Caco-2 (cell line): ENCODE measurements around the gene PPARGC1A. TPM values are rescaled to one million over a fixed set of nuclear protein-coding genes. Genes with fewer than 3 reads are reported as not detected.

ENCODE experiments used
- BruUV-seq: library from RNA; stranded (reverse); fragments of 400-500 nt; replicated peaks from 2 replicates; lab custom pipeline; 2021; lab: Mats Ljungman, UMichigan
- CTCF ChIA-PET: fragments of 300-600 bp; sonication (Branson Sonifier 250); formaldehyde crosslinking; loops from one replicate; lab custom pipeline; 2022; ENCODE audit warnings: antibody characterized with exemption; lab: Charles Lee
- POLR2A ChIA-PET: fragments of 300-600 bp; sonication (Branson Sonifier 250); formaldehyde crosslinking; loops from one replicate; lab custom pipeline; 2022; ENCODE audit warnings: antibody characterized with exemption; lab: Charles Lee
- DNase-seq, 2 experiments: peaks; one replicate each; pipeline versions ENCODE4 v3.0.0 to v3.0.0-alpha.2; 2020 to 2022
- H3K27me3 ChIP-seq: replicated peaks from 2 replicates; pipeline ENCODE4 v1.6.0; 2011; ENCODE audit warnings: low read length; ENCODE audit not compliant: control insufficient read depth, insufficient read depth
- H3K36me3 ChIP-seq: 2 replicates; pipeline ENCODE4 v1.5.1; 2011; ENCODE audit warnings: low read length; ENCODE audit not compliant: control insufficient read depth, insufficient read depth
- H3K4me1 ChIP-seq: fragments of 250-450 bp; sonication (Bioruptor Pico); 2 replicates; pipeline ENCODE4 v1.5.1; 2020; ENCODE audit warnings: mild to moderate bottlenecking
- H3K4me3 ChIP-seq: 2 replicates; pipeline ENCODE4 v1.5.1; 2011; ENCODE audit warnings: low read depth, mild to moderate bottlenecking, control low read depth, low read length
- H3K9me3 ChIP-seq: fragments of 250-450 bp; sonication (Bioruptor Pico); 2 replicates; pipeline ENCODE4 v1.5.1; 2020; ENCODE audit warnings: mild to moderate bottlenecking, moderate library complexity
- H3K27ac Mint-ChIP-seq: one replicate; pipeline ENCODE4 v1.8.0; 2022; ENCODE audit warnings: mixed read lengths; ENCODE audit not compliant: unreplicated experiment
- H3K27me3 Mint-ChIP-seq: one replicate; pipeline ENCODE4 v1.8.0; 2022; ENCODE audit warnings: mixed read lengths; ENCODE audit not compliant: insufficient read depth, unreplicated experiment
- H3K36me3 Mint-ChIP-seq: one replicate; pipeline ENCODE4 v1.8.0; 2022; ENCODE audit warnings: mild to moderate bottlenecking, mixed read lengths; ENCODE audit not compliant: insufficient read depth, unreplicated experiment
- H3K4me1 Mint-ChIP-seq: one replicate; pipeline ENCODE4 v1.8.0; 2022; ENCODE audit warnings: low read depth, mixed read lengths; ENCODE audit not compliant: unreplicated experiment
- H3K4me3 Mint-ChIP-seq: one replicate; pipeline ENCODE4 v1.8.0; 2022; ENCODE audit warnings: mild to moderate bottlenecking, moderate library complexity, mixed read lengths; ENCODE audit not compliant: unreplicated experiment
- H3K9me3 Mint-ChIP-seq: one replicate; pipeline ENCODE4 v1.8.0; 2022; ENCODE audit warnings: mixed read lengths; ENCODE audit not compliant: unreplicated experiment
- CTCF ChIP-seq, 2 experiments: fragments of 200-600 bp in 1 of 2; IDR thresholded peaks; 1 replicate in 1 of 2; 2 replicates in 1 of 2; pipeline versions ENCODE4 v1.5.1 to v1.8.0; 2011 to 2022; ENCODE audit warnings: antibody characterized with exemption in 1 of 2, control low read depth in 1 of 2, inconsistent platforms in 1 of 2, low read depth in 1 of 2, low read length in 1 of 2, mild to moderate bottlenecking in 1 of 2, moderate library complexity in 1 of 2; ENCODE audit not compliant: insufficient read depth in 1 of 2, severe bottlenecking in 1 of 2, unreplicated experiment in 1 of 2
- intact Hi-C: fragments of 100-400 bp; cut with micrococcal nuclease; formaldehyde crosslinking; loops from one replicate; pipeline ENCODE4 v1.10.0; 2022; ENCODE audit not compliant: unreplicated experiment
- total RNA-seq: library from RNA; stranded (reverse); gene quantifications from 2 replicates; pipeline ENCODE4 v1.2.3, GENCODE V29; 2022

PPARGC1A gene
- total RNA-seq, 1 experiment from 2014 or later, result not detected

- Histone ChIP-seq H3K4me3 (no peak overlapping the region), H3K36me3 (no peaks in the 10 kb centered on the region), H3K27me3 (no peaks in the 10 kb centered on the region), H3K9me3 (no peaks in the 10 kb centered on the region), H3K4me1 (no peaks in the 10 kb centered on the region)
- H3K4me1 Mint-ChIP-seq, result no peaks in the 10 kb centered on the region
- BruUV-seq, result no TSS peak
- no peaks in the 10 kb centered on the region for H3K36me3 Mint-ChIP-seq
- intact Hi-C loops, result no loop called here
- DNase-seq, result no peak
- no peaks in the 10 kb centered on the region for H3K27me3 Mint-ChIP-seq
- no peaks in the 10 kb centered on the region for H3K9me3 Mint-ChIP-seq
- ChIA-PET CTCF (no interaction called here), POLR2A (no interaction called here)
- no peak overlapping the region for H3K27ac Mint-ChIP-seq
- no peak overlapping the region for H3K4me3 Mint-ChIP-seq
- TF ChIP-seq CTCF (IDR thresholded peaks at IDR 0.05; ENCODE audit: insufficient read depth in 1 of 2, low read depth in 1 of 2, low read length in 1 of 2, severe bottlenecking in 1 of 2, unreplicated experiment in 1 of 2), result no peak
These were observed 50.6 kb downstream of the PPARGC1A start for GRCh38 chr4:23839279-23839678.

GRCh38 chr4:23838607-23839006, 51.2 kb downstream of the PPARGC1A start:
- Histone ChIP-seq H3K27me3 (no peaks in the 10 kb centered on the region), H3K9me3 (no peaks in the 10 kb centered on the region), H3K4me3 (no peak overlapping the region), H3K36me3 (no peaks in the 10 kb centered on the region), H3K4me1 (no peaks in the 10 kb centered on the region)
- no TSS peak for BruUV-seq
- H3K27ac Mint-ChIP-seq, result no peak overlapping the region
- DNase-seq, result no peak
- ChIA-PET CTCF (no interaction called here), POLR2A (no interaction called here)
- H3K4me3 Mint-ChIP-seq, result no peak overlapping the region
- intact Hi-C loops, result no loop called here
- no peaks in the 10 kb centered on the region for H3K27me3 Mint-ChIP-seq
- H3K4me1 Mint-ChIP-seq, result no peaks in the 10 kb centered on the region
- no peaks in the 10 kb centered on the region for H3K9me3 Mint-ChIP-seq
- no peak for TF ChIP-seq CTCF (IDR thresholded peaks at IDR 0.05; ENCODE audit: insufficient read depth in 1 of 2, low read depth in 1 of 2, low read length in 1 of 2, severe bottlenecking in 1 of 2, unreplicated experiment in 1 of 2)
- H3K36me3 Mint-ChIP-seq, result no peaks in the 10 kb centered on the region

- ChIA-PET POLR2A (no interaction called here), CTCF (no interaction called here)
- H3K36me3 Mint-ChIP-seq, result no peaks in the 10 kb centered on the region
- BruUV-seq, result no TSS peak
- no peak for DNase-seq
- H3K27me3 Mint-ChIP-seq, result no peaks in the 10 kb centered on the region
- no peak overlapping the region for H3K4me3 ChIP-seq
- TF ChIP-seq CTCF (IDR thresholded peaks at IDR 0.05; ENCODE audit: insufficient read depth in 1 of 2, low read depth in 1 of 2, low read length in 1 of 2, severe bottlenecking in 1 of 2, unreplicated experiment in 1 of 2), result no peak
- no peaks in the 10 kb centered on the region for H3K9me3 Mint-ChIP-seq
- no peaks in the 10 kb centered on the region for H3K27me3 ChIP-seq
- intact Hi-C loops, result no loop called here
- H3K4me1 Mint-ChIP-seq, result no peaks in the 10 kb centered on the region
- no peaks in the 10 kb centered on the region for H3K36me3 ChIP-seq
- no peaks in the 10 kb centered on the region for H3K4me1 ChIP-seq
- H3K27ac Mint-ChIP-seq, result no peak overlapping the region
- H3K9me3 ChIP-seq, result no peaks in the 10 kb centered on the region
- H3K4me3 Mint-ChIP-seq, result no peak overlapping the region
These were observed 51.7 kb downstream of the PPARGC1A start for GRCh38 chr4:23838131-23838530.
